T-helper 2 cell treated with Interferon-gamma antibody and Interleukin-4, amounts not matched to agents 100 ng/mL and 5 ng/mL, for 36 hours (primary cell): ENCODE measurements around the gene CNIH1. TPM values are rescaled to one million over a fixed set of nuclear protein-coding genes. Genes with fewer than 3 reads are reported as not detected.
"Not testable (repeated sequence)": the region's sequence is repeated elsewhere in the genome, so short reads cannot be mapped to it uniquely, and the experiment has no call there.

Source experiments
- intact Hi-C: fragments of 100-400 bp; cut with micrococcal nuclease; formaldehyde crosslinking; loops from one replicate; pipeline ENCODE4 v1.15.1; 2023
- total RNA-seq: library from RNA; stranded (reverse); gene quantifications from 2 replicates; pipeline ENCODE4 v1.2.3, GENCODE V29; 2022

Gene CNIH1
- total RNA-seq, 1 donor from 2014 or later = 79.1 TPM

DNA sequence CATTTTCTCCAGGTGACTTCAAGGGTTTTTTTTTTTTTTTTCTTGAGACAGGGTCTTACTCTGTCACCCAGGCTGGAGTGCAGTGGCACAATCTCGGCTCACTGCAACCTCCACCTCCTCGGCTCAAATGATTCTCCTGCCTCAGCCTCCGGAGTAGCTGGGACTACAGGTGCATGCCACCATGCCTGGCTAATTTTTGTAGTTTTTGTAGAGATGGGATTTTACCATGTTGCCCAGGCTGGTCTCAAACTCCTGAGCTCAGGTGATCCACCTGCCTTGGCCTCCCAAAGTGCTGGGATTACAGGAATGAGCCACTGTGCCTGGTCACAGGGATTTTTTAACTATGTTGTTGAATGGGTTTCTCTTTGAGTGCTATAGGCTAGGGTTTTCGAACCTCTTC, 3.2 kb downstream of the CNIH1 start:
- intact Hi-C loops = loop anchor here (5.0 kb wide), 1 partner anchor 464 kb away; the partner anchor contains the start of gene GCH1

DNA sequence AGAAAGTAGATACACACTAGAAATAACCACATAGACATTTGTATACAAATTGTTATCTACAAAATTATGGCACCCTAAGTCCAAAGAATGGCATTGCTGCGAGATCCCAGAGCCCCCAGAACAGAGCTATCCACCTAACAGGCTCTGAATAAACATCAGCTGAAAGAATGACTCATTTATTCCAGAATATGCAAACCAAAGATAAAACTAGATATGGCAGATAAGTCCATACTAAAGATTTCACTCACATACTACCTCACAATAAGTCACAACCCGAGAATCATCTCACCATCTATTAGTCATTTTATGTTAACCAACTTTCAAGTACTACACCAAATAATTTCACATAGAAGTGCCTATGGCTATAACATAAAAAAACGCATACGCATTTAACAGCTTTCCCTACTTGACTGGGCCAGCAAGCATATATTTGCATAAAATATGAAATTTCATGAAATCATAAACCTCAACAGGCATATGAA, 5.6 kb downstream of the CNIH1 start:
- intact Hi-C loops = loop anchor here (5.0 kb wide), 1 partner anchor 467 kb away; the partner anchor contains the start of gene GCH1

DNA sequence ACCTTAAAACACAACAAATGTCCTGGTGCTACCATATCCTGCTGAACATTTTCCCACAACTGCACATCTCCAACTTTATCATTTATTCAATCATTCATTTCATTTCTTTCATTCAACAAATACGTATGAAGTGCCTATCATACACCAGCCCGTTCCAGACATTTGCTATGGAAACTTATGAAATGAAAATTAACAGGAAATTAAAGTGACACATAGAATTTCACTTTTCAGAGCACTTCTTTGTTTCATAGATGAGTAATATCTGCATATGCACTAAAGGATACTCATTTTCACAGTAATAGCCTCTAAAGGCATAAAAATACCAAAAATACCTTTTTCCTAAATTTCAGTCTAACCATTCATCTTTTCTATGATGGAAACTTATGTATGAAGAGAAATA, 12.6 kb downstream of the CNIH1 start:
- intact Hi-C loops = no loop called here

DNA sequence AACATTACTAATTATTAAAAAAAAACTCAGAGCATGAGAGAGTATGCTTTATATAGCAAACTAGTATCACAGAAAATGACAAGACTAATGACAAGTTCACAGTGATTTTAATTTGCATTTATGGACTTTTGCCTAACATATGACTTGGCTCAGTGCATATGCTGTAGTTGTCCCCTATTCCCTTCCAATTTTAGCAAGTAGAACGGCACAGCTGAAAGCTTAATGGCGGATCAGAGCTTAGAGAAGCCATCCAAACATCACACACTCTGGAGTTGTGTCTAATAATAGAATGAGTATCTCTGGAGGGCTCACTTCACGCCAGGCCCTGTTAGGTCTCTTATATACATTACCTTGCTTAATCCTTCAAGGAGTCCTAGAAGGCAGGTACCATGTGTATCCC, 13.3 kb downstream of the CNIH1 start:
- intact Hi-C loops = no loop called here

DNA sequence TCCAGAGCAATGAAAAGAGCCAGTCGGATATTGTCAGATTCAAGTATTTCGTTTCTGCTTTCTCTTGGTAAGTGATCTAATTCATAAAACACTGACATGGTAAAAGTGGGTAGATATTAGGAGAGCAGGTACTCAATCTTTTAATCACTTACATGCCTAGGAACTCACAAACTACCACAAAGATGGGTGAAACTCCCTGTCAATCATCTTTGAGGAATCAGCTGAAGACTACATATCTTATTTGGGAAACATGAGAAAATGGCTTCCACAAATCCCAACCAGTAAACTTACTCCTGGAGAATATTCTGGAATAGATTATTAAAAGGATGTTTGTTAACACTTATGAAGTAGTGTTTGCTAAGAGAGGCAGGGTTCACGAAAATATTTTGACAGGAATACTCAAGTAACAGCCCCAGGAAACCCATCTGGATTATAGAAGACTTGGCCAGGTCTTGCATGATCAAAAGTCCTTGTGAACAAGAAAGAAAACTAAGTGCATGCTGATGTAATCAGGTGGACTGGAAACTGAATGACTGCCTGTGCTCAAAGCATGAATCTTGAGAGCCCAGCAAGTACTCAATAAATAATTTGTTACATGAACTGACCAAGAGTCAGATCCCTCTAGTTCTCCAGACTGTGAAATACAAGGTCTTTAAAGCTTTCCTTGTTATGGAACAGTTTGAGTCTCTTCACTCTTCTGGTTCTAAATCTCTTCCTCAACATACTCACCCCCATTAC, 15.5 kb downstream of the CNIH1 start:
- intact Hi-C loops = no loop called here

DNA sequence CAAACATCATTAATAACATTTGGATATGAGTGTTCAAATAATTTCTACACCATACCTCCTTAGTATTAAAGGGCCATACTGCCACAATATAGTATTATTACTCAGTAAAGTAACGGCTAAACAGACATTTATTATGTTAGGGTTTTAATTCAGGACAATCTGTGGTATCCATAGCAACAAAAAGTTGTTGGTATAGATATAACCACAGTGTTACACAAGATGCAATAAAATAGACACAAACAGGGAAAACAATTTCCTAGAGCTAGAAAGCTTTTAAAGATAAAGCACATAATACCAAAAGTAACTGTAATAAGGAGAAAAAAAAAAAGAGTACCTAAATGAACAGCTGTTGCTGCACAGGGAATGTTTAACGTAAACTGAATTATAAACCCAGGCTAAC, 16.1 kb downstream of the CNIH1 start:
- intact Hi-C loops = no loop called here

DNA sequence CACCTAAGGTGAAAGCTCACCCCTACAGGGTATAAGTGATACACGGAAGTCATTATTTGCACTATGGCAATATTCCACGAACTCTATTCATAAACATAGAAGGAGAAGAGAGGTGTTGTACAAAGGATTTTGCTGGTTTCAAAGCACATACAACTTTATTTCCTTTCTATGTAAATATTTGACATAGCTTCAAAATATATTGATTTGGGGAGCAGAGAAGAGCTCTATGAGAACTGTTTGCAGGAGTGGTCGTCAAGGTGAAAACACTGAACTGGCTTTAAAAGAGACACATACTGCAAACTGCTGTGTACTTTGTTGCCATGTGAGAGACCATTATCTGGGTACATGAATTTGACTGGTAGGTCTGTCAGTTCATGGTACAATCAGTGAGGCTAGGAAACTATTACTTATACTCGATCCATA, 16.7 kb downstream of the CNIH1 start:
- intact Hi-C loops = no loop called here

DNA sequence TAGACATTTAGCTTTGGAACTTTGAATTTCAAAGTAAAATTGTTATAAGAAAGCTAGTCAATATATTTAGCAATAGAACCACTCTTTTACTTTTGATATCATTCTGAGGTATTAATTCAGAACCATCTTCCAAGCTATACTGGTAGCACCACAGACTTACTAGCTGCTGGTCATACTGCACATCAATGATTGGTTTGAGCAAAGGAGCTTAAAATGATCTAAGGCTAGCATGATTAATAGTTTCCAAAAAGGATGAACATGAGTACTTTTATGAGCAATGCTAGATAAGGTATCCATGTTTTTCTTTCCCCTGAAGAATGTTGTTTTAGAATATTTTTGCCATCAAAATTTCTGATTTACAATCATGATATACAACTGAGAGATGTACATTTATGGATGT, 17.2 kb downstream of the CNIH1 start:
- intact Hi-C loops = no loop called here

DNA sequence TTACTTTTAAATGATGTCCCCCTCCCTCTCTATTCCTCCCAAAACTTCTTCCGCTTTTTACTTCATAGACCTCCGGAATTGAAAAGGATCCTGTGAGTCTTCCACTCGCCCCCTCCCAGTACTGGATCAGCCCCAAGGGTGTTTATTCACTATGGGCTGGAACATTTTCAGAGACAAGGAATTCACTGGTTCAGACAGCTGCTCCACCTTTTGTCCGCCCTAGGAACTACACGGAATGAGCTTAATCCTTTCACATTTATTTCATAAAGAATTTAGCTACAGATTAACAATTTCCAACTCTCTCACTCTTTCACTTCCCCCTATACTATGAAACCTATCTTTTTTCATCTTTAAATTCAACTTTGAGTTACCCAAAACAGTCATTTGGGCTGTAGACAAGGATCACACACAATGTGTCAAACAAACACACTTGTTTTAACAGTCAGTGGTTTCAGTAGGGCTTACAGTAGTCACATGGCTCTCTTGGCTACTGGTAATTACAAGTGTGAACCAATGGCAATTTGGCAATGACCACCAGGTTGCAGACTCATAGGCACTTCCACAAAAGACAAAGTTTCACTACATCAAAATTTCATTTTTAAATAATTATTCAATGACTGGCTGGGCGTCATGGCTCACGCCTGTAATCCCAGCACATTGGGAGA, 20.6 kb downstream of the CNIH1 start:
- intact Hi-C loops = loop anchor here (1.0 kb wide), 1 partner anchor 54 kb away; no protein-coding TSS in a partner anchor

DNA sequence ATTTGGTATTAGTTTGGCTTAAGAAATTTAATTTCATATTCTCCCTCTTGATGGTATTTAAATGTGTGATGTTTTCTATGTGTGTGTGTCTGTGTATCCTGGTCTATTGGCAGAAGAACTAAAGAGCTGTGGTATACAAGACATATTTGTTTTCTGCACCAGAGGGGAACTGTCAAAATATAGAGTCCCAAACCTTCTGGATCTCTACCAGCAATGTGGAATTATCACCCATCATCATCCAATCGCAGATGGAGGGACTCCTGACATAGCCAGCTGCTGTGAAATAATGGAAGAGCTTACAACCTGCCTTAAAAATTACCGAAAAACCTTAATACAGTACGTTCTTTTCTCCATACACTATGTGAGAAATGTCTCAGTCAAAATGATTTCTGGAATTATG, 29.8 kb downstream of the CNIH1 start:
- intact Hi-C loops = no loop called here

DNA sequence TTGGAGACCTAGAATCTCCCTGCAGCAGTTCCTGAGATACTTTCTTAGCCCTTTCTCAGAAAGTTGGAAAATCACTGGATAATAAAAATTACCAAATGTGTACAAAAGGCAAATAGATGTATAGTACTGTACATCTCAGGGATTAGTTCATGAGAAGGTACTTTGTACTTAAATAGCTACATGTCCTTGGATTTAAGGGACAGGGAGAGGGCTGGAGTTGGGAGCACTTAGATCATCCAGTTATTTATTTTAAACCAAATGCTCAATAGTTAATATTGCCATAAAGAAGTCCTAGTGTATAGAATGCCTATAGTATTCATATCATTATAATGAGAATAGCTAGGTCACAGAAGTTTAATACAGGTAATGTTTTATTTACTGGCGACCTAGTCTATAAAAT, 31.0 kb downstream of the CNIH1 start:
- intact Hi-C loops = no loop called here

DNA sequence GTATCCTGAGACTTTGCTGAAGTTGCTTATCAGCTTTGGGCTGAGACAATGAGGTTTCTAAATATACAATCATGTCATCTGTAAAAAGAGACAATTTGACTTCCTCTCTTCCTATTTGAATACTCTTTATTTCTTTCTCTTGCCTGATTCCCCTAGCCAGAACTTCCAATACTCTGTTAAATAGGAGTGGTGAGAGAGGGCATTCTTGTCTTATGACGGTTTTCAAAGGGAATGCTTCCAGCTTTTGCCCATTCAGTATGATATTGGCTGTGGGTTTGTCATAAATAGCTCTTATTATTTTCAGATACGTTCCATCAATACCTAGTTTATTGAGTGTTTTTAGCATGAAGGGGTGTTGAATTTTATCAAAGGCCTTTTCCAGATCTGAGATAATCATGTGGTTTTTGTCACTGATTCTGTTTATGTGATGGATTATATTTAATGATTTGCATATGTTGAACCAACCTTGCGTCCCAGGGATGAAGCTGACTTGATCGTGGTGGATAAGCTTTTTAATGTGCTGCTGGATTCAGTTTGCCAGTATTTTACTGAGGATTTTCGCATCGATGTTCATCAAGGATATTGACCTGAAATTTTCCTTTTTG, 37.7 kb downstream of the CNIH1 start:
- intact Hi-C loops = not testable (repeated sequence)

DNA sequence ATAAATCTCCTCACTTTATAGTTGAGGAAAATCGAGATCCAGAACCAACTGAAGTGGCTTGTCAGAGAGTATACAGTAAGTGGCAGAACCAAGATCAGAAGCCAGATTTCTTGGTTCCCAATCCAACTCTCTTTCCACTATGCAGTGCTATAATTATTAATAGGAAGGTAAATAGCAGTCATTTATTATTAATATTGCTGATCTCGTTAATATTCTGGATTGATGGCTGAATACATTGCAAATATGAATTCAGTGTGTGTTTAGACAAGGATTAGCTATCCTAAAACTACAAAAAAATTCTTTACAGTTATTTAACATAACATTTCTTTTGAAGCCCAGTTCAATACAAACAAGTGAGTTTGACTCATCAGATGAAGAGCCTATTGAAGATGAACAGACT, 41.6 kb downstream of the CNIH1 start:
- intact Hi-C loops = loop anchor here (10.0 kb wide), 1 partner anchor 505 kb away; the partner anchor contains the start of gene GCH1

DNA sequence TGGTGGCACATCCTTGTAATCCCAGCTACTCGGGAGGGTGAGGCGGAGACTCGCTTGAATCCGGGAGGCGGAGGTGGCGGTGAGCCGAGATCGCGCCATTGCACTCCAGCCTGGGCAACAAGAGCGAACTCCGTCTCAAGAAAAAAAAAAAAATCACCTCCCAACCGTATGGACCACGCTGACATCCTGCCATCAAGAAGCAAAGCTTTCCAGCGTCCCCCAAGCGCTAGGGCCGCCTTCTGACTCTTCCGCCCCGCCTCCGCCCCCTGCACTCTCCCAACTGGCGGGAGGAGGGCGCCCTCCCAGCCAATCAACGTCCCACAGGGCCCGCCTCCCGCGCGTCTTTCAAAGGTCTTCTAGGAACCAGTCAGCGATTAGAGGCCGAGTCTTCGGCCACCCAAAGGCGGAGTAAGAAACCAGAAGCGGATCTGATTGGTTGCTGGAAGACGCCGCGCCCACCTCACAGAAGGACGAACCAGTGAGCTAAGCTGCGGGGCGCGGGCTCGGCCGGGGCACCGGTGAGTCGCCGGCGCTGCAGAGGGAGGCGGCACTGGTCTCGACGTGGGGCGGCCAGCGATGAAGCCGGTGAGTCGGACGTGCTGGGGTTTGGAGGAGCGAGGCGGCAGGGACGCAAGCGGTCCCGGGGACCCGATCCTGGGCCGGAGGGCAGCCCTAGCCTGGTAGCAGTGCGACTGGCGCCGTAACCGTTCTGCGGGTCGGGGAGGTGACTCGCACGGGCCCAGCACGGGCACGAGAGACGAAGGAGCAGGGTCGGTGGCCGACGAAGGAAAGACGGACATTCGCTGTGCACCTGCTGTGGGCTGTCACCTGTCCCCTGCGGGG, 44.5 kb downstream of the CNIH1 start, which contains the start of gene CDKN3:
Gene CDKN3, plus strand, starts transcription at position 515 of the 843 bp plus-strand sequence. Its CDS starts 62 bp downstream, at position 577.
- intact Hi-C loops = loop anchor here (1.0 to 10.0 kb wide), 6 partner anchors 45 to 508 kb away; partner anchors contain the start of genes CGRRF1, CNIH1, GCH1 and GMFB

DNA sequence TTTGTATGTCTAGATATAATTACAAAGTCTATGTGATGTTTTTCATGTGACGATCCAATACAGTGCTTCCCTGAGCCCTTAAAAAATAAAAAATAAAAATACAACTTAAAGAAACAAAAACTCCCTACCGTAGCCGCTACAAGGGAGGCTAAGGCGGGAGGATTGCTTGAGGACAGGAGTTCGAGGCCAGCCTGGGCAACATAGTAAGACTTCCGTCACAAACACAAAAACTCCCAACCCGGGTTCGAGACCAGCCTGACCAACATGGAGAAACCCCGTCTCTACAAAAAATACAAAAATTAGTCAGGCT, 45.0 kb downstream of the CNIH1 start:
- intact Hi-C loops = loop anchor here (1.0 to 10.0 kb wide), 6 partner anchors 45 to 509 kb away; partner anchors contain the start of genes CGRRF1, CNIH1, GCH1 and GMFB

DNA sequence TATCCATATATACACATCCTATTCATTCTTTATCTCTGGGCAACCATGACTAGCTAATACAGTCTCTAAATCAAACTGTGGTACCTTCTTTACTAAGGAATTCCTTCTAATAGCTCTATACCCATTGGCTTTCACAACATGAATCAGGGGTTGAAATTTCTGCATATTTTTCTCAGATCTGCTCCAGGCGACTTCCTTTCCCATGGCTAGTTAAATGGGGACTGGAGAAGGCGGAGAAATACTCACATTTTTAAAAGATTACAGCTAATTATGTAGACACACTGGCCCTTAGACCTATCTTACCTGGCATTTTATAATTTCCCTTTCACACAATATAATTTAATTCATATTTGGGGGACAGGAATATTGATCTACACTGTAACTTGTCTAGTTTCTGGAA, 45.5 kb downstream of the CNIH1 start:
- intact Hi-C loops = loop anchor here (1.0 to 10.0 kb wide), 6 partner anchors 46 to 509 kb away; partner anchors contain the start of genes CGRRF1, CNIH1, GCH1 and GMFB

DNA sequence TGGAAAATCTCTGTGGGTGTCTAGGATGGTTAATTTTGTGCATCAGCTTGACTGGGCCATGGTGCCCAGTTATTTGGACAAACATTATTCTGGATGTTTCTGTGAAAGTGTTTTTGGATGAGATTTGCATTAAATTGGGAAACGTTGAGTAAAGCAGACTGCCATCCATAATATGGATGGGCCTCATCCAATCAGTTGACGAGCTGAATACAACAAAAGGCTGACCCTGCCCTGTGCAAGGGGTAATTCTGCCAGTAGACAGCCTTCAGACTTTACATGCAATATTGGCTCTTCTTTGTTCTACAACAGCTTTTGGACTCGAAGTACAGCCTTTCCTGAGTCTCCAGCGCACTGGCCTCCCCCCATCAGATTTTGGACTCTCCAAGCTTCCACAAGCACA, 45.9 kb downstream of the CNIH1 start:
- intact Hi-C loops = loop anchor here (10.0 kb wide), 1 partner anchor 510 kb away; the partner anchor contains the start of gene GCH1

DNA sequence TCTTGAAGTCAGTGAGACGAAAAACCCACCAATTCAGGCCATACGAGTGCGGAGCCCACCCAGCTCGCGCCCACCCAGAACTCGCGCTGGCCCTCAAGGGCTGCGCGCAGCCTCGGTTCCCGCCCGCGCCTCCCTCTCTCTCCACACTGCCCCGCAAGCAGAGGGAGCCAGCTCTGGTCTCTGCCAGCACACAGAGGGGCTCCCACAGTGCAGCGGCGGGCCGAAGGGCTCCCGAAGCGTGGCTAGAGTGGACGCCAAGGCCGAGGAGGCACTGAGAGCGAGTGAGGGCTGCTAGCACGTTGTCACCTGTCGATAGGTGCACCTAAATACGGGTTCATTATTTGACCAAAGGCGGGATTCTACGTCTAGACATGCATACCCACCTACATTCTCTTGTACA, 46.6 kb downstream of the CNIH1 start:
- intact Hi-C loops = loop anchor here (10.0 kb wide), 1 partner anchor 510 kb away; the partner anchor contains the start of gene GCH1

DNA sequence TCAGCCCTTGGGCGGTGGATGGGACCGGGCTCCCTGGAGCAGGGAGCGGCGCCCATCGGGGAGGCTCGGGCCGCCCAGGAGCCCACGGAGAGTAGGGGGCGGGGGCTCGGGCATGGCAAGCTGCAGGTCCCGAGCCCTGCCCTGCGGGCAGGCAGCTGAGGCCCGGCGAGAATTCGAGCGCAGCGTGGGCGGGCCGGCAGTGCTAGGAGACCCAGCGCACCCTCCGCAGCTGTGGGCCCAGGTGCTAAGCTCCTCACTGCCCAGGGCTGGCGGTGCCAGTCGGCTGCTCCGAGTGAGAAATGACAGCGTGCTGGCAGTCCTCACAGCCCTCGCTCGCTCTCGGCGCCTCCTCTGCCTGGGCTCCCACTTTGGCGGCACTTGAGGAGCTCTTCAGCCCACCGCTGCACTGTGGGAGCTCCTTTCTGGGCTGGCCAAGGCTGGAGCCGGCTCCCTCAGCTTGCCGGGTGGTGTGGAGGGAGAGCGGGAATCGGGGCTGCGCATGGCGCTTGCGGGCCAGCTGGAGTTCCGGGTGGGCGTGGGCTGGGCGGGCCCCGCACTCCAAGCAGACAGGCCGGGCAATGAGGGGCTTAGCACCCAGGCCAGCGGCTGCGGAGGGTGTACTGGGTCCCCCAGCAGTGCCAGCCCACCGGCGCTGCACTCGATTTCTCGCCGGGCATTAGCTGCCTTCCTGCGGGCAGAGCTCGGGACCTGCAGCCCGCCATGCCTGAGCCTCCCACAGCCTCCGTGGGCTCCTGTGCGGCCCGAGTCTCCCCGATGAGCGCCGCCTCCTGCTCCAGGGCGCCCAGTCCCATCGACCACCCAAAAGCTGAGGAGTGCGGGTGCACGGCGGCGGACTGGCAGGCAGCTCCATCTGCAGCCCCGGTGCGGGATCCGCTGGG, 47.9 kb downstream of the CNIH1 start:
- intact Hi-C loops = loop anchor here (10.0 kb wide), 1 partner anchor 512 kb away; the partner anchor contains the start of gene GCH1
